SH-SY5Y (cell line): ENCODE results near the gene BBS12.

ENCODE experiments used
- GATA2 ChIP-seq: IDR thresholded peaks from 2 replicates; pipeline ENCODE4 v1.6.1; 2011; ENCODE audit warnings: mild to moderate bottlenecking, low read depth, low read length
- GATA3 ChIP-seq: IDR thresholded peaks from 2 replicates; pipeline ENCODE4 v1.6.1; 2011; ENCODE audit warnings: low read depth, mild to moderate bottlenecking, low read length, moderate library complexity

DNA sequence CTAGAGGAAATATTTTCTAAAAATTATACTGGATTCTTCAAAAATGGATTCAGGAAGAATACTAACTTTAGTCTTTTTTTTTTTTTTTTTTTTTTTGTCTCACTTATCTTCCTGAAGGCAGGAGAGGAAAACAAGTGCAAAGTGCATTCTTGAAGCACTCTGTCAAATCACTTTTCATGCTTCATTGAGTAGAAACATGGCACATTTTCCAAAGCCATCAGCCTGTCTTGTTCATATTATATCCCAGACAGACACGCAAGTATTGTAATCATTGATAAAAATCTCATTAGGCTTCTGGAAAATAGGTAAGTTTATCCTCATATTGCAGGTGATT lies 1.2 kb downstream of the BBS12 start:
- TF ChIP-seq GATA2 (no peak), GATA3 (no peak)
